ENCODE data around the gene PRPF38B.
"Not testable (repeated sequence)": the region's sequence is repeated elsewhere in the genome, so short reads cannot be mapped to it uniquely, and the experiment has no call there.

The PRPF38B gene

GRCh38 chr1:108681701-108682100 lies 10.4 kb upstream of the PRPF38B start:
- not testable (repeated sequence) for DNase-seq

GRCh38 chr1:108685529-108685928 lies 6.6 kb upstream of the PRPF38B start:
- no peak for DNase-seq

- no peak for DNase-seq
Measured at GRCh38 chr1:108686614-108687313, 5.3 kb upstream of the PRPF38B start.

GRCh38 chr1:108691128-108691941 lies 775 bp upstream of the PRPF38B start:
- no peak for DNase-seq

GRCh38 chr1:108692724-108693655 lies 880 bp downstream of the PRPF38B start:
- peak; percentile 58 for DNase-seq

- DNase-seq = no peak
Measured at GRCh38 chr1:108695535-108695934, 3.4 kb downstream of the PRPF38B start.

- no peak for DNase-seq
Measured at GRCh38 chr1:108699375-108700332, 7.5 kb downstream of the PRPF38B start.

GRCh38 chr1:108701176-108701849 lies 9.2 kb downstream of the PRPF38B start:
- no peak for DNase-seq

- DNase-seq = not testable (repeated sequence)
Measured at GRCh38 chr1:108702109-108702508, 10.0 kb downstream of the PRPF38B start.

- DNase-seq = no peak
Measured at GRCh38 chr1:108703939-108704338, 11.8 kb downstream of the PRPF38B start.

- DNase-seq = no peak
Measured at GRCh38 chr1:108704496-108704895, 12.4 kb downstream of the PRPF38B start.

- DNase-seq = no peak
Measured at GRCh38 chr1:108706643-108707042, 14.5 kb downstream of the PRPF38B start.

- DNase-seq = peak; percentile 44
Measured at GRCh38 chr1:108708691-108709660, 16.9 kb downstream of the PRPF38B start.

- DNase-seq = no peak
Measured at GRCh38 chr1:108712606-108713150, 20.6 kb downstream of the PRPF38B start, which contains the start of gene FNDC7. Gene FNDC7, plus strand, starts transcription at chr1:108712908. Its CDS starts 26 bp downstream, at chr1:108712934.

GRCh38 chr1:108715932-108716331 lies 23.8 kb downstream of the PRPF38B start:
- no peak for DNase-seq

- DNase-seq = no peak
Measured at GRCh38 chr1:108716437-108717230, 24.5 kb downstream of the PRPF38B start.

- DNase-seq = no peak
Measured at GRCh38 chr1:108717774-108718316, 25.7 kb downstream of the PRPF38B start.

GRCh38 chr1:108718927-108719655 lies 27.0 kb downstream of the PRPF38B start:
- DNase-seq = no peak

Data from activated T-cell treated with anti-CD3 and anti-CD28 coated beads for 4 hours (primary cell).